ENCODE measurements around the gene ADAP2.

GRCh38 chr17:30917050-30917449 lies 4.7 kb upstream of the ADAP2 start:
- no peak for TF ChIP-seq POLR2A (IDR thresholded peaks at IDR 0.05; ENCODE audit: low read length)
- TF ChIP-seq GATA1 (IDR thresholded peaks at IDR 0.05; ENCODE audit: low read depth, low read length): no peak
